Omental fat pad (tissue), 4 donors: ENCODE results near the gene ALK. TPM values are rescaled to one million over a fixed set of nuclear protein-coding genes. Genes with fewer than 3 reads are reported as not detected.

ENCODE experiments used
- ATAC-seq: fragments of 150-250 bp; one replicate; pipeline ENCODE4 v1.9.1; 2016; ENCODE audit warnings: mild to moderate bottlenecking, moderate library complexity; ENCODE audit not compliant: low FRiP score
- DNase-seq: peaks from one replicate; pipeline ENCODE4 v3.0.0-alpha.2; 2019; ENCODE audit warnings: low spot score
- total RNA-seq, 4 donors: library from RNA; depleted of rRNA; stranded (reverse); fragments of >200 nt; gene quantifications; one replicate each; pipeline ENCODE4 v1.1.0, GENCODE V29; 2016
- TF ChIP-seq, protein P1 (sequence below), 3 donors: fragments of 450-650 bp; IDR thresholded peaks; one replicate each; pipeline ENCODE4 v1.5.1; 2016 to 2017; ENCODE audit warnings: antibody characterized with exemption in 3 of 3, mild to moderate bottlenecking in 3 of 3, moderate library complexity in 2 of 3

ALK gene
- total RNA-seq, 4 donors from 2014 or later = 0.12 to 2.2 (median 0.44) TPM; not detected in 1

DNA sequence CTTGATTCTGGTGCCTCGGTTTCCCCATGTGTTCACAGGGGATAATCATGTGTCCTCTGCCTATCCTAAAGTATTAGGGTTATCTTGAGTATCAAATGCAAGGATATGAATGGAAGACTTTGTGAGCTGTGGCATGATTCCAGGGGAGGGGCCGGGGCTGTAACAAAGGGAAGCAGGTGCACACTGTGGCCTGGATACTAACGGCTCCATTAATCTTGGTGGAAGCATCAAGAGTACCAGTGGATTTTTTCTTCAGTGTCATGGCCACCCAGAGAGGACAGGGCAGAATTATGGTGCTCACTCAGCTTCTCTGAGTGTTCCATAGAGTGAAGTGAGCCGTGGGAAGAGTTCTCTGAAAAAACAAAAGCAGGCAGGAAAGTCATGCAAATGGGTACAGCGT, 320.1 kb downstream of the ALK start:
- no peak for ATAC-seq
- TF ChIP-seq, protein P1, sequence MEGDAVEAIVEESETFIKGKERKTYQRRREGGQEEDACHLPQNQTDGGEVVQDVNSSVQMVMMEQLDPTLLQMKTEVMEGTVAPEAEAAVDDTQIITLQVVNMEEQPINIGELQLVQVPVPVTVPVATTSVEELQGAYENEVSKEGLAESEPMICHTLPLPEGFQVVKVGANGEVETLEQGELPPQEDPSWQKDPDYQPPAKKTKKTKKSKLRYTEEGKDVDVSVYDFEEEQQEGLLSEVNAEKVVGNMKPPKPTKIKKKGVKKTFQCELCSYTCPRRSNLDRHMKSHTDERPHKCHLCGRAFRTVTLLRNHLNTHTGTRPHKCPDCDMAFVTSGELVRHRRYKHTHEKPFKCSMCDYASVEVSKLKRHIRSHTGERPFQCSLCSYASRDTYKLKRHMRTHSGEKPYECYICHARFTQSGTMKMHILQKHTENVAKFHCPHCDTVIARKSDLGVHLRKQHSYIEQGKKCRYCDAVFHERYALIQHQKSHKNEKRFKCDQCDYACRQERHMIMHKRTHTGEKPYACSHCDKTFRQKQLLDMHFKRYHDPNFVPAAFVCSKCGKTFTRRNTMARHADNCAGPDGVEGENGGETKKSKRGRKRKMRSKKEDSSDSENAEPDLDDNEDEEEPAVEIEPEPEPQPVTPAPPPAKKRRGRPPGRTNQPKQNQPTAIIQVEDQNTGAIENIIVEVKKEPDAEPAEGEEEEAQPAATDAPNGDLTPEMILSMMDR (IDR thresholded peaks at IDR 0.05) = no peak
- no peak for DNase-seq

GRCh38 chr2:29599946-29600345, 321.4 kb downstream of the ALK start:
- DNase-seq (no peak), ATAC-seq (no peak)
- TF ChIP-seq, protein P1 (IDR thresholded peaks at IDR 0.05) = no peak

- TF ChIP-seq, protein P1 (IDR thresholded peaks at IDR 0.05) = no peak
- no peak for DNase-seq
- ATAC-seq = no peak
These were observed 322.4 kb downstream of the ALK start for GRCh38 chr2:29598978-29599377.

- ATAC-seq (no peak), DNase-seq (no peak)
- TF ChIP-seq, protein P1 (IDR thresholded peaks at IDR 0.05) = no peak
These were observed 324.4 kb downstream of the ALK start for GRCh38 chr2:29597035-29597434.

DNA sequence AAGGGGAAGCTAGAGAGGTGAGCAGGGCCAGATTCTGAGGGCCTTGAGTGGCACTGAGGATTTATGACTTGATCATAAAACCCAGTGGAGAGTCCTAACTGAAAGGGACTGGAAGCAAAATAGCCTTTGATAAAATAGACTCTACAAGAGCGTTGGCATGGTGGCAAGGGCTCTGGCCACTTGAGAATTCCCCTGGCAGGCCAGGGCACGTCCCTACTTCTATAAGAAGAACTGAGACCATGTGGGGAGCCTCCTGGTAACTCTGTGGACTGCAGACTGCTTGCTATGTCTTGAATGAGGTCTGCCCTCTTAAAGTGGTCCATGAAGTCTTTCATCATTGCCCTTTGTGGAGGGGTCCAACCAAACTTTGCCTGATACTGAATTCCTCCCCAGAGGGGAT, 324.8 kb downstream of the ALK start:
- TF ChIP-seq, protein P1 (IDR thresholded peaks at IDR 0.05) = no peak
- DNase-seq (no peak), ATAC-seq (no peak)

- DNase-seq = no peak
- TF ChIP-seq, protein P1 (IDR thresholded peaks at IDR 0.05) = no peak
These were observed 329.8 kb downstream of the ALK start for GRCh38 chr2:29591600-29591999.

DNA sequence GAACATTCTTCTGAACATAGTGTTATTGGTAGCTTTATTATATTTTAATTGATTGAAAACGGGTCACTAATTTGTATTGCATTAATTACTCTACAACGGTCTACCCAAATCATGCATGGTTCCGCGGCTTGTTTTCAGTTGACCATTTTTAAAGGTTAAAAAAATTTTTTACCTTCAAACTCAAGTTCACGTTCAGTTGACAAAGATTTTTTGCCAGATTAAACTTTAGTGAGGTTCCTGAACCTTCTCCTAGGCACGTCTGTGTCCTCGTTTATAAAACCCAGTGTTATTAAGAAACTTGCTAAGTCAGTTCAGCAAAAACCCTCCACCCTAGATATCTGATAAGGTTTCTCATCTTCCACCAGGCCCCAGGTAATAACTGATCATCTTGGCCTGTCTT, 331.2 kb downstream of the ALK start:
- ATAC-seq (no peak), DNase-seq (no peak)
- TF ChIP-seq, protein P1 (IDR thresholded peaks at IDR 0.05) = no peak

More at GRCh38 chr2:29591600-29591999, 329.8 kb downstream of the ALK start:
- ATAC-seq = no peak
